GM21576 (cell line): ENCODE results near the gene ZRANB3.
"Not testable (repeated sequence)": the region's sequence is repeated elsewhere in the genome, so short reads cannot be mapped to it uniquely, and the experiment has no call there.

ENCODE experiments used
- ATAC-seq: cut with Tn5 transposase; IDR thresholded peaks from one replicate; pipeline ENCODE4 v1.9.1; 2021; ENCODE audit warnings: mild to moderate bottlenecking, moderate library complexity; ENCODE audit not compliant: unreplicated experiment

ZRANB3 gene

DNA sequence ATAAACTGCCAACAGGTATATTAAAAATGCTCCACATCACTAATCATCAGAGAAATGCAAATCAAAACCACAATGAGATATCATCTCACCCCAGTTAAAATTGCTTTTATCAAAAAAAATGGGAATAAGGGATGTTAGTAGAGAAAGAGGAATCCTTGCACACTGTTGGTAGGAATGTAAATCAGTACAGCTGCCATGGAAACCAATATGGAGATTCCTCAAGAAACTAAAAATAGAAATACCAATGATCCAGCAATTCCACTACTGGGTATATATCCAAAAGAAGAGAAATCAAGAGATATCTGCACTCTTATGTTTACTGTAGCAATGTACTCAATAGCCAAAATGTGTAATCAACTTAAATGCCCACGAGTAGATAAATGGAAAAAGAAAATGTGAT is 40.6 kb downstream of the ZRANB3 start:
- no peak for ATAC-seq

DNA sequence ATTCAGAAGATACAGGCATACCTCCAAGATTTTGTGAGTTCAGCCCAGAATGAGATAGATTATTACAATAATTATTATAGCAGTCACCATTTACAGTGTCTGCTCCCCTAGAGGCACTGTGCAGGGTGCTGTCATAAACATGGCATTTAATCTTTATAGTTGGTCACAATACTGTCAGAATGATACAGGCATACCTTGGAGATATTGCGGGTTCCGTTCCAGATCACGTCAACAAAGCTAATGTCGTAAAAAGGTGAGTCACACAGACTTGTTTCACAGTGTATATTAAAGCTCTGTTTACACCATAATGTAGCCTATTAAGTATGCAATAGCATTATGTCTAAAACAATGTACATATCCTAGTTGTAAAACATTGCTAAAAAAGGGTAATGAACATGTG is 45.6 kb downstream of the ZRANB3 start:
- ATAC-seq, result no peak

- ATAC-seq, result no peak
Observed at GRCh38 chr2:135475128-135475527, 55.9 kb downstream of the ZRANB3 start.

DNA sequence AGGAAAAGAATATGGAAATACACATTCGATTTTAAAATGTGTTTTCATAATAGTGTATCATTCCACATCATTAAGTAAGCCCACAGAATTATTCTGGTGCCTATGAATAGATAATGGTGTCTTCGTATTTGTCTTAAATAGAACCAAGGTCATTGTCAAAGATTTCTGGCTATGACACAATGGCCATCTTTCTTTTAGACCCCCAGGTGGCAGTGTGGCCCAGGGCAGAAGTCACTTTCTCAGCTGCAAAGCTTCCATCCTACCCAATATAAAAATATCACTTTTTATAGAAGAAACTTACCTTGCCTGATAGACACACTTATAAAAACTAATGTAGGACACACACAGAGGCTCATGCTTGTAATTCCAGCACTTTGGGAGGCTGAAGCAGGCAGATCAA is 57.5 kb downstream of the ZRANB3 start:
- ATAC-seq, result peak; percentile 47

GRCh38 chr2:135471106-135471505 is 59.9 kb downstream of the ZRANB3 start:
- no peak for ATAC-seq

DNA sequence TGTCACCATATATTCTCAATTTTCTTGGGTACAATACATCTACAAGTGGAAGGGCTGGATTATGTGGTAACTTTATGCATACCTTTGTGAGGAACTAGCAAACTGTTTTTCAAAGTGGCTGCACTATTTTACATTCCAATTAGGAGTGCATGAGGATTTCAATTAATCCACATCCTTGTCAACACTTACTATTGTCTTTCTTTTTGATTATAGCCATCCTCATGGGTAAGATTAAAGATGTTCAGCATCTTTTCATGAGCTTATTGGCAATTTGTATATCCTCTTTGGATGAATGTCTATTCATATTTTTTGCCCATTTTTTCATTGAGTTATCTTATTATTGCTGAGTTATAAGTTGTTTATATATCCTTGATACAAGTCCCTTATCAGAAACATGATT is 73.7 kb downstream of the ZRANB3 start:
- ATAC-seq, result no peak

DNA sequence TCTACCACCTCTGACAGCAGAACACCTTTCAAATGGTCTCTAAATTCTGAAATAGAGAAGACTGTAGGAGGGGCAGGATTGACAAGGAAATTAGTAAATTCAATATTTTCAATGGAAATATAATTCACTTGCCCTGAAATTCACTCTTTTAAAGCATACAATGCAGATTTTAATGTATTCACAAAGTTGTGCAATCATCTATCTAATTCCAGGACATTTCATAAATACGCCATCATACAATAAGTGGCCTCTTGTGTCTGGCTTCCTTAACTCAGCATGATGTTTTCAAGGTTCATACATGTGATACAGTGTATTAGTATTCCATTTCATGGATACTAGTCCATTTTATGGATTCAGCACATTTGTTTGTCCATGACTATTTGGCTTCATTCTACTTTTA is 74.2 kb downstream of the ZRANB3 start:
- no peak for ATAC-seq

- ATAC-seq, result no peak
Observed at GRCh38 chr2:135456431-135456830, 74.6 kb downstream of the ZRANB3 start.

GRCh38 chr2:135454608-135455007 is 76.4 kb downstream of the ZRANB3 start:
- no peak for ATAC-seq

DNA sequence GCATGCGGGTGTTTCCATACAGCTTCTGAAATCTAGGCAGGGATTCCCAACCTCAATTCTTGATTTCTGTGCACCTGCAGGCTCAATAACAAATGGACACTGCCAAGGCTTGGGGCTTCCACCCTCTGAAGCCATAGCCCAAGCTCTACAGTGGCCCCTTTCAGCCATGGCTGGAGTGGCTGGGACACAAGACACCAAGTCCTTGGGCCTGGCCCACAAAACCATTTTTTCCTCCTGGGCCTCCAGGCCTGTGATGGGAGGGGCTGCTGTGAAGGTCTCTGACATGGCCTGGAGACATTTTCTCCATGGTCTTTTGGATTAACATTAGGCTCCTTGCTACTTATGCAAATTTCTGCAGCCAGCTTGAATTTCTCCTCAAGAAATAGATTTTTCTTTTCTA is 78.0 kb downstream of the ZRANB3 start:
- not testable (repeated sequence) for ATAC-seq

- no peak for ATAC-seq
Observed at GRCh38 chr2:135451966-135452365, 79.1 kb downstream of the ZRANB3 start.

- not testable (repeated sequence) for ATAC-seq
Observed at GRCh38 chr2:135443013-135443412, 88.0 kb downstream of the ZRANB3 start.

- ATAC-seq, result not testable (repeated sequence)
Observed at GRCh38 chr2:135435155-135435554, 95.9 kb downstream of the ZRANB3 start.

- ATAC-seq, result no peak
Observed at GRCh38 chr2:135424849-135425248, 106.2 kb downstream of the ZRANB3 start.

DNA sequence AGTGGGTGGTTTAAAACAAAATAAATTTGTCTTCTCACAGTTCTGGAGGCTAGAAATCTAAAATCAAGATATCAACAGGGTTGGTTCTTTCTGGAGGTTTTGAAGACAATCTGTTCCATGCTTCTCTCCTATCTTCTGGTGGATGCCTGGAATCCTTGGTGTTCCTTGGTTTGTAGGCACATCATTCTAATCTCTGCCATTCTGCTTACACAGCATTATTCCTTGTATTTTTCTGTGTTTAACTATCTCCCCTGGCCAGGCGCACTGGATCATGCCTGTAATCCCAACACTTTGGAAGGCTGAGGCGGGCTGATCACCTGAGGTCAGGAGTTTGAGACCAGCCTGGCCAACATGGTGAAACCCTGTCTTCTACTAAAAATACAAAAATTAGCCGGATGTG is 108.1 kb downstream of the ZRANB3 start:
- ATAC-seq, result no peak

DNA sequence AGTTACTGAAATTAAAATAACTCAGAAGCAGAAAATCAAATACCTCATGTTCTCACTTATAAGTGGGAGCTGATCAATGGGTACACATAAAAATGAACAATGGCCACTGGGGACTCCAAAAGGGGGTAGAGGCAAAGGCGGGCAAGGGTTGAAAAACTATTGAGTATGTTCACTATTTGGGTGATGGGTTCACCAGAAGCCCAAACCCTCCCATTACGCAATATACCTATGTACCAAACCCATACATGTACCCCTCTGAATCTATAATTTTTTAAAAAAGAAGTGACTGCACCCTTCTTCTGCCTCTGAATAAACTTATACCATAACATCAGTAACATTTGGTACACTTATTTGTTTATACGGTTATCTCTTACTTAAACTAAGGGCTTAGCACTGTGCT is 119.4 kb downstream of the ZRANB3 start:
- no peak for ATAC-seq

DNA sequence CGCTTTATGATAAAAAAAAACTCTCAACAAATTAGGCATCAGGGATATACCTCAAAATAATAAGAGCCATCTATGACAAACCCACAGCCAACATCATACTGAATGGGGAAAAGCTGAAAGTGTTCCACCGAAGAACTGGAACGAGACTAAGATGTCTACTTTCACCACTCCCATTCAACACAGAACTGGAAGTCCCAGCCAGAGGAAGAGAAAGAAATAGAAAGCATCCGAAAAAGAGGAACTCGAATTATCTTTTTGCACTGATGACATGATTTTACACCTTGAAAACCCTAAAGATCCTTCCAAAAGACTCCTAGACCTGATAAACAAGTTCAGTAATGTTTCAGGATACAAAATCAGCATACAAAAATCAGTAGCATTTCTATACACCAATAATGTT is 121.6 kb downstream of the ZRANB3 start:
- ATAC-seq, result no peak

DNA sequence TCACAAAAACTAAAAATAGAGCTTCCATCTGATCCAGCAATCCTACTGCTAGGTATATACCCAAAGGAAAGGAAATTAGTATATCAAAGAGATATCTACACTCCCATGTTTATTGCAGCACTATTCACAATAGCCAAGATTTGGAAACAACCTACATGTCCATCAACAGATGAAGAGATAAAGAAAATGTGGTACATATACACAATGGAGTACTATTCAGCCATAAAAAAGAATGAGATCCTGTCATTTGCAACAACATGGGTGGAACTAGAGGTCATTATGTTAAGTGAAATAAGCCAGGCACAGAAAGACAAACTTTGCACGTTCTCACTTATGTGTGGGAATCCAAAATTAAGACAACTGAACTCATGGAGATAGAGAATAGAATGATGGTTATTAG is 134.8 kb downstream of the ZRANB3 start:
- not testable (repeated sequence) for ATAC-seq

DNA sequence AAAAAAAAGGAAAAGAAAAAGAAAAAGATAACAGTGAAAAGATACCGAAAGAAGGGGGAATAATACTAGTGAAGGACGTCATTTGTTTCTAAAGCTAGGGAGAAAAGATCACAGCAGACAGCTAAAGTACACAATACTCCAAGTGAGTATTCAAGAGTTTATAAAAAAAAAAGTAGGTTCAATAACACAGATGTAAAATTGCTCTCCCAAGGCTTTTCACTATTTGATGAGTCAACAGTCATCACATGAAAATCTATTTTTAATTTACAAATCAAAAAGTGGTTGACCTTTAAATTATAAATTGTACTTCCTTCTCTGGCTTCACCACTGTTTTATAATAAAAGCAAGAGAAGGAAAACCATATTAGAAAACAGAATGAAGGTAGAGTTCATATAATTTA is 144.0 kb downstream of the ZRANB3 start:
- ATAC-seq, result no peak

- no peak for ATAC-seq
Observed at GRCh38 chr2:135378591-135378990, 152.4 kb downstream of the ZRANB3 start.

DNA sequence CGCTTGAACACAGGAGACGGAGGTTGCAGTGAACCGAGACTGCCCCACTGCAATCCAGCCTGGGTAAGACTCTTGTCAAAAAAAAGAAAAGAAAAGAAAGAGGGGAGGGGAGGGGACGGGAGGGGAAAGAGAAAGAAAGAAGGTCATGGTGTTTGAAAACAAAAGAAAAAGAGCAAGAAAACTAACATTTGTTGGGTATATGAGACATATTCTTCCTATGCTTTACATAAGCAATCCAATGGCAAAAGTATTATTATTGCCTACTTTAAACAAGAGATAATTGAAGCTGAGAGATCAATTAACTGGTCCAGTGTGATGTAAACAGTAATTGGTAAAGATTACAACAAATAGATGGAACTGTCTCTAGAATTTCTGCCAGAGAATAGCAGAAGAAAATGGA is 157.3 kb downstream of the ZRANB3 start:
- ATAC-seq, result no peak

- ATAC-seq, result no peak
Observed at GRCh38 chr2:135349941-135350340, 181.1 kb downstream of the ZRANB3 start.

DNA sequence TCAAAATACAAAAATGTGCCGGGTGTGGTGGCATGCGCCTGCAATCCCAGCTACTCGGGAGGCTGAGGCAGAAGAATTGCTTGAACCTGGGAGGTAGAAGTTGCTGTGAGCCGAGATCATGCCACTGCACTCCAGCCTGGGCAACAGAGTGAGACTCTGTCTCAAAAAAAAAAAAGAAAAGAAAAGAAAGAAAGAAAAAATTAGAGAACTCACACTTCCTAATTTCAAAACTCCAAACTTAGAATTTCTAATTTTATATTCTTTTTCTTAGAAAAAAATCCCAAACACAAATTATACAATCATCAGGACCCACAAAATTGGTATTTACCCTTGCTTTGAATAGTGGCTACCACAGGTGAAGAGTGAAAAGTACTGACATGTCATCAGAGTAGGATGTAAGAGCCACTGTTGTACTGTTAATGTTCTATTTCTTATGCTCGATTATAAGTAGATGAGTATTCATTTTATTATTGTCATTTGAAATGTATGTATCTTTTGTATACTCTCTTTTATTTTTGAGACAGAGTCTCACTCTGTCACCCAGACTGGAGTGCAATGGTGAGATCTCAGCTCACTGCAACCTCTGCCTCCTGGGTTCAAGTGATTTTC is 182.8 kb downstream of the ZRANB3 start:
- not testable (repeated sequence) for ATAC-seq
